SU-DHL-6 (cell line): ENCODE measurements around the gene GRM3.

Experiments
- EZH2phosphoT487 ChIP-seq: fragments of 200-600 bp; sonication (generic), shearing (Covaris generic); conservative IDR thresholded peaks from 2 replicates; pipeline ENCODE4 v1.6.1; 2018; ENCODE audit warnings: mild to moderate bottlenecking, antibody characterized with exemption, low read length, moderate library complexity, mixed read lengths
- TF ChIP-seq, protein P1 (sequence below): fragments of 200-600 bp; sonication (generic); IDR thresholded peaks from one replicate; pipeline ENCODE4 v1.5.1; 2017; ENCODE audit warnings: antibody characterized with exemption, mild to moderate bottlenecking, low read length, moderate library complexity; ENCODE audit not compliant: insufficient read depth, poor library complexity, severe bottlenecking

DNA sequence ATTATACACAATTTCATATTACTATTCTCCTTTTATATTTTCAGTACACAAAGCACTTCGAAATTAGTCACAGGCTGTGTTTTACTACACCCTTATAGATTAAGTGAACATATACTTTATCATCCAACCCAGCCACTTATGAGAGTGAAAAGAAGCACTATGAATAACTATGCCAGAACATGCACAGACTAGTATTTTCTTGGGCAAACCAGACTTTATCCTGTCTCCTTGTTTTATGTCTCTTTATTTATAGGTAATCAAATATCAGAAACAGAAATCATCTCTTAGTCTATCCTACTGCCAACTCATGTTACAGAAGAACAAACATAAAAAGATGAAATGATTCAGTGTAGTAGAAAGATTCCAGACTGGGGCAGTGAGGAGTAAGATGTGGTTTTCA, 171.8 kb downstream of the GRM3 start:
- TF ChIP-seq, protein P1, sequence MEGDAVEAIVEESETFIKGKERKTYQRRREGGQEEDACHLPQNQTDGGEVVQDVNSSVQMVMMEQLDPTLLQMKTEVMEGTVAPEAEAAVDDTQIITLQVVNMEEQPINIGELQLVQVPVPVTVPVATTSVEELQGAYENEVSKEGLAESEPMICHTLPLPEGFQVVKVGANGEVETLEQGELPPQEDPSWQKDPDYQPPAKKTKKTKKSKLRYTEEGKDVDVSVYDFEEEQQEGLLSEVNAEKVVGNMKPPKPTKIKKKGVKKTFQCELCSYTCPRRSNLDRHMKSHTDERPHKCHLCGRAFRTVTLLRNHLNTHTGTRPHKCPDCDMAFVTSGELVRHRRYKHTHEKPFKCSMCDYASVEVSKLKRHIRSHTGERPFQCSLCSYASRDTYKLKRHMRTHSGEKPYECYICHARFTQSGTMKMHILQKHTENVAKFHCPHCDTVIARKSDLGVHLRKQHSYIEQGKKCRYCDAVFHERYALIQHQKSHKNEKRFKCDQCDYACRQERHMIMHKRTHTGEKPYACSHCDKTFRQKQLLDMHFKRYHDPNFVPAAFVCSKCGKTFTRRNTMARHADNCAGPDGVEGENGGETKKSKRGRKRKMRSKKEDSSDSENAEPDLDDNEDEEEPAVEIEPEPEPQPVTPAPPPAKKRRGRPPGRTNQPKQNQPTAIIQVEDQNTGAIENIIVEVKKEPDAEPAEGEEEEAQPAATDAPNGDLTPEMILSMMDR = no peak
- TF ChIP-seq EZH2phosphoT487 = no peak
